Inflammatory macrophage (primary cell): Measurements from ENCODE around the gene ERMARD.

Experiments
- DNase-seq, 2 donors: peaks; one replicate each; pipeline ENCODE4 v3.0.0-alpha.2; 2020 to 2022
- total RNA-seq, 18 experiments: gene quantifications; one replicate each; lab custom pipeline; 2026; ENCODE audit warnings: mixed read lengths in 6 of 18, inconsistent platforms in 2 of 18; lab: John Stamatoyannopoulos, UW

ERMARD gene
- 6.1 to 18.5 (median 15.0) reads per million in 18 experiments for total RNA-seq

DNA sequence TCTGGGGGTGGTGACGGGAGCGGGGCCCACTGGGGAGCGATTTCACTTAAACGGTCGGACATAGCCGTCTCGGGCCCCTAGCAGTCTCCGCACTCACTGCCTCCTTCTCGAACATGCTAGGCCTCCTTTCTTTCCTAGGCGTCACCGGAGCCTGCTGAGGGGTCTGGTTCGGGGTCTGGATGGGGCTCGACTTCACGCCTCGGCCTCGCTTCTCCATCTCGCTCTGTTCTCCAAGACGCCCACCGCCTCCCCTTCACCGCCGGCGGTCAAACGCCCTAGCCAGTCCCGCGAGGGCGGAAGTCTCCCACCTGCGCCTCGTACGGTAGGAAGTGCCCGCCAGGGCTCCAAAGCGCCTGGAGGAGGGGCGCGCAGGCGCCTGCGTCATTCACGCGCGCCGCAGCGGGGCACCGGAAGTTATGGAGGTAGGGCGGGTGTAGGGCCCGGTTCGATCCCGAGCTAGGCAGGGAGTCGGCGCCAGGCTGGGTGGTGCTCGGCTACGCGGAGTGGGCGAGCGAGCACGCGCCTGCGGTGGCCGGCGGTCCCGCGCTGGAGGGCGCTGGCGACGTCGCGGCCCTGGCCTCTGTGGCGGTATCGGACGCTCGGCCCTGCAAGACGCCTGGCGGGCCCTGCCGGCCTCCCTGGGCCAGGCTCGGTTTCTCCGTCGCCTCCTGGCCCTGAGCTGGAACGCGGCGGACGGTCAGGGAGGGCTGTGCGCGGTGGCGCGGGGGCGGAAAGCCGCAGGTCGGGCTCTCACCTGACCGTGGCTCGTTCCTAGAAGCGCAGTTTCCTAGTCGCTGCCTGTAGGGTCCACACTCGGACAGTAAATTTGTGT, at the start of gene ERMARD, which contains the start of gene DYNLT2:
Gene ERMARD (plus strand): TSS at position 381 of the 832 bp plus-strand sequence. CDS start 36 bp downstream, at position 417.
Gene DYNLT2 (minus strand): TSS at position 331 of the 832 bp plus-strand sequence. CDS start 114 bp downstream, at position 217.
- DNase-seq, result peak; percentile 96 to 97

DNA sequence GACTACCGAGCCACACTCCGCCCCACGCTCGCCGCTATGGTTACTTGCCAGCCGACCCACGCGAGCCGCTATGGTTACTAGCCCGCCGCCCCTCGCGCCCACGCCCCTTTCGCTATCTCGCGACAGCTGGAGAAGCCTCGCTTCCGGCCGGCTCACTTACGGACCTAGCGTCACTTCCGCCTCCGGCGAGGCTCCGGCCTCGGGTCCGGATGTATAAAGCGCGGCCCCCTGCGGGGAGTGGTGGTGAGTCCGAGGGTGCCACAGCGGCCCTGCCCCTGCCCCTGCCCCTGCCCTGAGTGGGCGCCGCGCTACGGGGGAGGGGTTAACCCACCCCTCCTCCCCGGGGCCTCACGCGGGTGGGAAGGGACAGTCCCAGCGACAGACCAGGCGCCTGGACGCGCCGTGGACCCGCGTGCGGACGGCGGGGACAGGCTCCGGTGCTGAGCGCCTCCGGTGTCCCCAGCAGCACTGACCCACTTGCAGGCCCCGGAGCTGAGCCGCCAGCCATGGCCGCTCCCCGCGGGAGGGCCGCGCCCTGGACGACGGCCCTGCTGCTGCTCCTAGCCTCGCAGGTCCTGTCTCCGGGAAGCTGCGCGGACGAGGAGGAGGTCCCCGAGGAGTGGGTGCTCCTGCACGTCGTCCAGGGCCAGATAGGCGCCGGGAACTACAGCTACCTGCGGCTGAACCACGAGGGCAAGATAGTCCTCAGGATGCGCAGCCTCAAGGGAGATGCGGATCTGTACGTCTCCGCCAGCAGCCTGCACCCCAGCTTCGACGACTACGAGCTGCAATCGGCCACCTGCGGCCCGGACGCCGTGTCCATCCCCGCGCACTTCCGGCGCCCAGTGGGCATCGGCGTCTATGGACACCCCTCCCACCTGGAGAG, 49.2 kb upstream of the ERMARD start, which contains the start of the genes C6orf120 and WDR27:
Gene C6orf120 (plus strand): TSS at position 173 of the 886 bp plus-strand sequence. CDS start 334 bp downstream, at position 507.
Gene WDR27 (minus strand): TSS at position 76 of the 886 bp plus-strand sequence. CDS start 13,024 bp downstream, outside the sequence.
- peak; percentile 100 for DNase-seq

DNA sequence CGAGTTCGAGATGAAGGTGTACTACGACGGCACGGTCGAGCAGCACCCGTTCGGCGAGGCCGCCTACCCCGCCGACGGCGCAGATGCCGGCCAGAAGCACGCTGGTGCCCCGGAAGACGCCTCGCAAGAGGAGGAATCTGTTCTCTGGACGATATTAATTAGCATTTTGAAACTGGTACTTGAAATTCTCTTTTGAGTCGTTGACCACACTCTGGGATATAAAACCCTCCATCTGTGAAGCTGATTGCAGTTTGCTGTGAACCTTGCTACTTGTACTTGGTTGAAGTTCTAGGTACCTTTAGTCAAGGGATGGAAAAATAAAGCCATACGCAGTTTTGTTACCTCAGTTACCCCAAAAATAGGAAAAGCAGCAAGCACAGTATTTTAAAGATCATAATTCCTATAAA, 48.6 kb upstream of the ERMARD start:
- no peak for DNase-seq

DNA sequence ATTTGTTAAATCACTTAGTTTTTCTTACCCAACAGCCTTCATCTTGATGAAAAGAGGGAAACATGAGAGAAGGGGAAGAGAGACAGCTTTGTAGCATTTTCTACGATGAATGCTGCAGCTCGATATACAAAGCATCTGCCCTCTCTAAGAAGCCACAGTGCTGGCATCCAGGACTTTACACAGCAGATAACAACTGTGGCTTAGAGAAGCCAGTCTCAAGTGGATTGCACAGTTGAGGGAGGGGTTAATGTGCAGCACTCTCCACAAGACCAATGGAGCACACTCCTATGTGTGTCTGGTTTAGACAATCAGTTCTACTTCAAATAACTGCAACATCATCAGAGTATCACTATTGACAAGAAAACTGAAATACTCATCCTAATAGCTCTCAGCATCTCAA, 43.6 kb upstream of the ERMARD start:
- DNase-seq, result no peak

DNA sequence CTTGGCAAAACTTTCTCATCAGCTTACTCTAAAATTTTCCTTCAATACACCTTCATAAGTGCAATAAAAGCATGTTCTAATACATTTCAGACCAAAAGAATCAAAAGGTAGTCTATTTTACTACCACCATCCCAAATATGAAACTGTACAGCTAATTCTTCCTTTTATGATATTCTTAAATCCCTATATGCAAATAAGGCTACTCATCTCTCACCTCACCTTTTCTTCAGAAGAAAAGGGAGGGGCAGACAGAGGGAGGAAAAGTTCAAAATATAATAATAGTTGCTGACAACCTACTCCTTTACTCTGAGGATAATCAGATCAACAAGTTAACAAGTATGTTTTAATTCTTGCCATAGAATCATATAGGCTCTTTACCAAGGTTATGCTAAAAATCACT, 42.1 kb upstream of the ERMARD start:
- no peak for DNase-seq

DNA sequence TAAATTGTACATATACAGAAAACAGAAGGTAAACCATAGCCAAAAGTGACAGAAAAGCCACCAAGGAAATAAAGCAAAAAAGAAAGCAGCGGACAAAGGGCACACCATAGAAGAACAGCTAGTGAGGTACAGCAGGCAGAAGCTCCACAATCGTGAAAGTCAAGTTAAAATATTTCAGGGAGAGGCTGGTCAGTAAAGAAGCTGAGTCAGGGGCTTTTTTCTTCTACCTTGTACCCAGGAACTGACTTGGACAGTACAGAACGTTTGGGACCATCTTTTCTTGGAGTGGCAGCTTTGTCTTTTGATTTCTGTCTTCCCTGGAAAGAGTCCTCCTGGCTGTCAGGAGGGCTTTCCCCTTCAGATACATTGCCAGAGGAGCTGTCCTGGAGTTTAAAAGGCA, 41.4 kb upstream of the ERMARD start:
- no peak for DNase-seq

DNA sequence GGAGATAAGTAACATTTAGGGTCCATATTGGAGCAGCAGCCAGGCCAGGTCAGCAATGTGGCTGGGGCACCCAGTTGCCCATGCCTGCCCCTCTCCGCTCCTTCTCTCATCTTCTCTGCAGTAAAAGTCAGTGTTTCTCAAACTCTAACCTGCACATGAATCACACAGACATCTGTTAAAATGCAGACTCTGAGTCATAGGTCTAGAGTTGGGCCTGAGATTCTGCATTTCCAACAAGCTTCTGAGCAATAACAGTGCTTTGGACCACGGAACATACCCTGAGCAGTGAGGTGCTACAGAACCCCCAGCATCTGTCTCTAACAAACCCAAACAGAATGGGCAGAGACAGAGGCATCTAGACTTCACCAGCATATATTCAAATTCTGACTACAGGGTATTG, 37.2 kb upstream of the ERMARD start:
- DNase-seq, result no peak

DNA sequence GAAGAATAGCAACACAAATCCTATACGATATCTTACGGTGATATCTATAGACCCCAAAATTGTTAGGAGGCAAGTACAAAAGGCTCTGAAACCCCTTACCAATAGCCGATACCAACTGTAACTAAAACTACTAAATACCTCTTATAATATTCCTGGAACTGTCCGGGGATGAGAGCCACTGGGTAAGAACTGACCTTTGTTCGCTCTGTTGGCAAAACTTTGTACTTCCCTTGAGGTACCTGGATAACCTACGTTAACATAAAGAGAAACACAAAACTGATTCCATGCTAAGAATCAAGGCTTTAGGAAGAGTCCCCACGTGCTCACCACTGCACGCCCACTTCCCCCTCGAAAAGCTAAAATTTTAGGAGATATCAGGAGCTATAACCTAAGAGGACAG, 36.8 kb upstream of the ERMARD start:
- DNase-seq, result no peak

DNA sequence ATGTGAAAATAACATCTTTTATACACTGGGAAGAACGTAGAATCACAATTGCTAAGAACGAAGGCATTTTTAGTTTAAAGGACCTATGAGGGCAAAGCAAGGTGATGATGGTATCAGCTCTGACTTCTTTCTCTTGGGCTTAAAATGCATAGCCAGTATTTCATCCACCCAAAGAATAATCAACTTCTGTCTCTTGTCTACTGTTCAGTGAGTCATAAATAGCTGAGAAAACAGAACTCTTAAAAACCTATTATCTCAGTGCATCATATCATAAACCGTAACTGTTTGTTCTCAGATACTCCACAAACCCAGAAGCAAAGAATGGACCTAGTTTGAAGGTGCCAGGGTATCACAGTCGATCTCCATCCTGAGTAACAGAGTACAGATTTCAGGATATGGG, 32.3 kb upstream of the ERMARD start:
- DNase-seq, result no peak

DNA sequence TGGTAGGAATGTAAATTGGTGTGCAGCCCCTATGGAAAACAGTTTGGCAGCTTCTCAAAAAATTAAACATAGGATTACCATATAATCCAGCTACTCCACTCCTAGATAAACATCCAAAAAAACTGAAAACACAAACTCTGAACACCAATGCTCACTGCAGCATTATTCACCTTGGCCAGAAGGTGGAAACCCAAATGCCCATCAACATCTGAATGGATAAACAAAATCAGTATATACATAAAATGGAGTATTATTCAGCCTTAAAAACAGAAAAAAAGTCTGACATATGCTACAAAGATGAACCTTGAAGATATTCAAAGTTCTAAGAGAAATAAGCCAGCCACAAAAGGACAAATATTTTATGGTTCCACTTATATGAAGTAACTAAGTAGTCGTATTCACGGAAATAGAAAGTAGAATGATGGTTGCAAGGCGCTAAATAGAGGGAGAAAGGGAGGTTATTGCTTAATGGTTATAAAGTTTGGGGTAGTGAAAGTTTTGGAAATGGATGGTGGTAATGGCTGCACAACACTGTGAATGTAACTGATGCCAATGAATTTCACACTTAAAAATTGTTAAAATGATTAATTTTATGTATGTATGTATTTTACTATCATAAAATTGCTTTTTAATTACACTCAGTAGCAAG, 31.1 kb upstream of the ERMARD start:
- DNase-seq, result peak in 1 of 2 donors; percentile 11

DNA sequence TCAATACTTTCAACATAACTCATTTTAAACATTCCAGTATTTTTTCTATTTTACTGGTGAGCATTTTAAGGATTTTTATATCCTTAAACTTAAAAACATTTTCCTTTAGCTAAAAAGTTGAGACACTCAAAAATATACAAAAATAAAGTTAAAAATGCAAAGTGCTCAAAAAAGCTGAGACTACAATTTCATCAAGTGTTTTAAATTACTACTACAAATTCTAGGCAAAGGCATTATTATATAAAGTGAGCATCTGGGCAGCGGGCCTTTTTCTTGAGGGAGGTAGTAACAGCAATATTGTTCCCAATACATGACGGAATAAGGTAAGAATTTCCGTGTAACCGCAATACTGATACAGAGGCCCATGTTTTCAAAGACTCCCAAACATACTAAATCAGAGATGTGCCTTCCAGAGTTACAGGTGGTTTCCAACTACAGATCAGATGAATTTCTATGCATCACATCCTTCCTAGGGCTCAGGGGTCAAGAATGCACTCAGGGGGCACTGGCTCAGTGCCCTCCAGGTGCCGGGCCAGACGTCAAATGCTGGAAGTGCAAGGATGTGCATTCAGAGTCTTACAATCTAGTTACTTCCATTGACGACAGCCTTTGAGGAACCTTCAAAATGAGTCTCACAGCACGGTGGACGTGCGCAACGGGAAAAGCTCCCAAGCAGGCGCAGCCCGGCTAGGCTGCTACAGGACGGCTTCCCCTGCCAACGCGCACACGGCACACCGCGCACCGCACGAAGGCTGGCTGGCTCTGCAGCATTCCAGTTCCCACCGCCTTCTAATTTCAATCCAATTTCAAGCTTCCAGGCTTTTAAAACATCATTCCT, 28.8 kb upstream of the ERMARD start:
- DNase-seq, result peak; percentile 51 to 69

DNA sequence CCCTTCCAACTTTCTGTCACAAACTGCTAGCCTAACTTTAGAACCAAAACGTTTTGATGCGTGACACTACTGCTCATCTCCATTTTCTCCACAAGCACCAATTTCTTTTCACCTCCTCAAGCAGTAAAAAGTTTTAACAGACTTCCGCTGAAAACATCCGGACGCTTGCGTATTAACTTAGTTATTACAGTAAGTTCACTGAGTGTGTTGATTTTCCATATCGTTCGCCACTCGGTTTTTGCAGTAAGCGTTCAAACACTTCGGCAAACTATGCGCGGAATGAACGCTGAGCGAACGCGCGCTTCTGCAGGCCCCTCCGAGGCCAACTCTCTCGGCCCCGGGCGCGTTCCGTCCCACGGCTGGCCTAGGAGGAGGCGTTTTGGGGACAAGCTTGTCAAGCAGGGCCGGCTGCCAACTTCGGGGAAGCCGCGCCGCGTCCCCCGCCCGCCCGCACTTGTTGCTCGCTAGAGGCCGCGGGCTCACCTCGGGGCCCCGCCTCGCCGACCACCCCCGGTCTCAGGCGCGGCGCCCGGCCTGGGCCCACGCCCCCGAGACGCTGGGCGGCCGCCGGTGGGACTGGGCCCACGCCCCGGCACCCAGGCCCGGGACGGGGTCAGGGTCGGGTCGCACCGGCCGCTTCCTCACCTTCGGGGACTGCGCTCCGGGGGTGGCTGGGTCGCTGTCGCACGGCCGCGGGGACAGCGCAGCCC, 28.1 kb upstream of the ERMARD start:
- peak; percentile 36 to 60 for DNase-seq

DNA sequence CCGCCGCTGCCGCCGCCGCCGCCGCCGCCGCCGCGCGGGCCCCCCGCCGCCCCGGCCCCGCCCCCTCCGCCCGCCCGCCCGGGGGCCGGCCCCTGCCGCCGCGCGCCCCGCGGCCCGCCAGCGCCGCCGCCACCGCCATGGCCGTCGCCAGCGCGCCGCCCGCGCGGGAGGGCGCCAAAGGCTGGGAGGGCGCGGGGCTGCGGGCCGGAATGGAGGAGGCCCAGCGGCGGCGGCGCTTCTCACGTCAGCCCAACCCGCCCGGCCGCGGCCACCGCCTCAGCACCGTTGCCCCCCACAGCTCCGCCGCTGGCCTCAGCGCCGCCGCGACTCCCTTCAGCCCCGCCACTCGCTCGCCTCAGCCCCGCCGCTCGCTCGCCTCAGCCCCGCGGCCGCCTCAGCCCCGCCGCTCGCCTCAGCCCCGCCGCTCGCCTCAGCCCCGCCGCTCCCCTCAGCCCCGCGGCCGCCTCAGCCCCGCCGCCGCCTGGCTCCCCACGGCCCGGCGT, 27.4 kb upstream of the ERMARD start:
- DNase-seq, result peak in 1 of 2 donors; percentile 43

DNA sequence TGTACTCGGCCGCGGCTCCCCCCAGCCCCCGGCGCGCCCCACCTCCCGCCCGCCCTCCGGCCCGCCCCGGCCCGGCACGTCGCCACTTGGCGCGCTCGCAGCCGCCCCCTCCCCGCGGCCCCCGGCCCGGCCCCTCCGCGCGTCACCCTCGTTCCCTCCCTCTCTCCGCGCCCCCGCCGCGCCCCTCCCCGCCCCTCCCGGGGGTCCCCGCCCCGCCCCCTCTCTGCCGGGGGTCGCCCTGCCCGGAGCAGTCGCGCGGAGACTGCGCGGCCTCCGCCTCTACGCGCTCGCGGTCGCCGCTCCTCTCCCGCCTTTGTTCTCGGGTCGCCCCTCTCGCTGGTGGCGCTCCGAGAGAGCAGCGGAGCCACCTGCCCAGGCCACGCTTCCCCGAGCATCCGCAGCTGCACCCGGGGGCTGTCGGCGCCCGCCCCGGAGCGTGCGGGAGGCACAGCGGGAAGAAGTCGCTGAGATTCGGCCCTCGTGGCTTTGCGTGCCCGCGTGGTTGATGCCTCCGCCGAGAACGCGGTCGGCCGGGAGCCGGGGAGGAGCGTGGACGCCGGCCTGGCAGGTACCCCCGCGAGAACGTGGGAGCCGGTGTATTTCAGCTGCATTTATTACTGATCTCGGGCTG, 26.8 kb upstream of the ERMARD start, which contains the start of gene PHF10:
Gene PHF10 (minus strand): TSS at position 7 of the 631 bp plus-strand sequence. CDS start 569 bp downstream, outside the sequence.
- DNase-seq, result peak in 1 of 2 donors; percentile 28

DNA sequence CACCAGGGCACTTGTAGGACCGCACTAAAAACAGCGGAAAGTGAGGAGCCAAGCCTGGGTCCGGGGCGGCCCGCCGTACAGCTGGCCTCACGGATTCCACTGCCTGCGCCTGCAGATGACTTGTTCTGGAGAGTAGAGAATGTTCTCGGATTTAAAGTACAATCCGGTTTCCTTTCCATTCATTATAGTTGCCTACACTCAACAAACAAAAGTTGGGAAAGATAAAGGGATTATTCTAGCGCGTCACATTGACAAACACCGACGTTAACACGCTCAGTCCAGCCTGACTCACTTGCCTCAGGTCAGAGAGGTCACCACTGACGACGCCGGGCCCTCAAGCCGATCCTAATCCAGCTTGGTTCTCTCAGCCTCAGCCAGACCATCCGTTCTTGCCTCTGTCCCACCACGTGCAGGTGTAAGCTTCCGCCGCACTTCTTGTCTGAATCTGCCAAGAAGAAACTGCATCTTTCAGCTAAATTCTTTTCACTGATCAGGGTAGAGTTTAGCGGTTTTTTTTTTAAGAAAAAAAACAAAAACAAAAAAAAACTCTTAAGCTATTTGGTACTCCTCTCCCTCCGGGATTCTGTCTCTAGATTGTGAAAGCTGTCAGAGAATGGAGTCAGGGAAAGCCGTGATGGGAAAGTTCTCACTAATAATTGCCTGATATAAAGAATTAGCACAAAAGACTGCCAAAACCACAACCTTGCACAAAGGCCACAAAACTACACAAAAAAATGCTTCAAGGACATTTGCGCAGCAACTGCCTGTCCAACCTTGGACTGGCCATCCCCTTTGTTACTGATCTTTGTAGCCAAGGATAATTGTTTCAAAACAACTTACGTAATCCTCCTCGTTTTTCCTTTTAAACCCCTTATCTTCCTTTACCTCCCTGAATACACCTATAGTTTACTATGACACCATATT, 26.0 kb upstream of the ERMARD start:
- DNase-seq, result peak; percentile 13 to 39

DNA sequence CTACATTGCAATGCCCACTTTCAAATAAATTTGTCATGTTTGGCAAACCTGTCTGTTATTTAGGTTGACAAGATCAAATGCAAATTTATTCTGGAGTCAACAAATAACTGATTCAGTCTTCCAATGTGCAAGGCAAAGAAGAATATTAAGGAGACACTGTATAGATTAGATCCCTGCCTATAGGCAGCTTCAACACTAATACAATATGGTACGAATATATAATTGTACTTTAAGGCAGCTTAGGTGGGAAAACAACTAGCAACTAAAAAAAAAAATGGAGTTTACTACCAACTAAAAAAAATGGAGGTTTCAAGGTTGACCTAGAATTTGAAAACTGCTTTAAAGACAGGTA, 25.4 kb upstream of the ERMARD start:
- no peak for DNase-seq

DNA sequence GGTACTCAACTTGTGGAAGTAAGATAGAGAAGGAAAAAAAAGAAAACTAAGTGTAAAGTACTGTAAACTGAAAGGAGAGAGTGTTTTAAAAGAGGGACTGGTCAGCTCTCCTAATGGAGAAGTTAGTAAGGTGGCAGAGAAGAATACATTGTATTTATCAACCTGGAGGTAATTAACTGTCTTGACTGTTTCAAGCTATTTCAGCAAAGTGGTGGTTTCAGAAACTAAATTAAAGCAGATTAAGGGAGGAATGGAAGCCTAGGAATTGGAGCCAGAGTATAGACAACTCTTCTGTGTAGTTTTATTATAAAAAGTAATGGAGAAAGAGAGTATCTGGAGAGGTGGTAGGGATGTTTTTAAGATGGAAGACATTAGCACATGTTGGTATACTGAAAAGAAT, 24.5 kb upstream of the ERMARD start:
- DNase-seq, result no peak

DNA sequence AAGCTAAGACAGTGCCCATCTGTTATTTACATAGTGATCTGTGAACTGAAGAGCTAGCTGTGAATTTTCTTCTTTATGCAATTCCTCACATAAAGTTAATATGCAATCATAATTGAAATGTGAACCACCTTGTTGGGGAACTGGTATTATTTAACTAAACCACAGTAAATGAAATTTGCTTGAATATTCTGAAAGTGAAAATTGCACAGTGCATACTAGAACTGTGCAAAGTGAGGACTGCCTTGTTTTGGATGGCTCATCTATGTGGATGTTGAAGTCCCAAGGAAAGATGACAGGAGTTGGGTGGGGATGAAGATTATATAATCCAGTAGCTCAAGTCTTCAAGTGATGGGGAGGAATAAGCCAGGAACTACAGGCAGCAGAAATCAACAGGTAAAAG, 21.5 kb upstream of the ERMARD start:
- no peak for DNase-seq
